Progenitor cell of endocrine pancreas (in vitro differentiated cells): ENCODE measurements around the gene NFKBIA. TPM values are rescaled to one million over a fixed set of nuclear protein-coding genes. Genes with fewer than 3 reads are reported as not detected.

Source experiments
- DNase-seq: peaks from one replicate; pipeline ENCODE4 v3.0.0; 2021; ENCODE audit warnings: low spot score; ENCODE audit not compliant: unreplicated experiment
- H3K27ac Mint-ChIP-seq: 2 replicates; pipeline ENCODE4 v1.8.0; 2021; ENCODE audit warnings: mild to moderate bottlenecking, moderate library complexity, mixed read lengths
- H3K27me3 Mint-ChIP-seq: 2 replicates; pipeline ENCODE4 v1.8.0; 2021; ENCODE audit warnings: mixed read lengths
- H3K36me3 Mint-ChIP-seq: 2 replicates; pipeline ENCODE4 v1.8.0; 2022; ENCODE audit warnings: mixed read lengths; ENCODE audit not compliant: insufficient read depth
- H3K4me1 Mint-ChIP-seq: 2 replicates; pipeline ENCODE4 v1.8.0; 2021; ENCODE audit warnings: low read depth, mixed read lengths
- H3K4me3 Mint-ChIP-seq: 2 replicates; pipeline ENCODE4 v1.8.0; 2021; ENCODE audit warnings: low read depth, mild to moderate bottlenecking, moderate library complexity, mixed read lengths
- H3K9me3 Mint-ChIP-seq: 2 replicates; pipeline ENCODE4 v1.8.0; 2021; ENCODE audit warnings: low read depth, mixed read lengths
- CTCF ChIP-seq: fragments of 200-600 bp; sonication (generic); IDR thresholded peaks from one replicate; pipeline ENCODE4 v1.5.0; 2021; ENCODE audit warnings: antibody characterized with exemption, mild to moderate bottlenecking; ENCODE audit not compliant: unreplicated experiment
- total RNA-seq: library from RNA; stranded (reverse); gene quantifications from 2 replicates; pipeline ENCODE4 v1.2.1, GENCODE V29; 2021

NFKBIA gene
- total RNA-seq, 1 donor from 2014 or later: 31.8 TPM

- H3K27ac Mint-ChIP-seq: no peak overlapping the region
- H3K4me1 Mint-ChIP-seq: peaks cover 22% of the 10 kb centered on the region
- no peaks in the 10 kb centered on the region for H3K27me3 Mint-ChIP-seq
- H3K36me3 Mint-ChIP-seq: no peaks in the 10 kb centered on the region
- H3K9me3 Mint-ChIP-seq: no peaks in the 10 kb centered on the region
- no peak for TF ChIP-seq CTCF
- DNase-seq: no peak
- no peak overlapping the region for H3K4me3 Mint-ChIP-seq
Observed at GRCh38 chr14:35353409-35354172, 51.0 kb downstream of the NFKBIA start.

- H3K4me1 Mint-ChIP-seq: peaks cover 31% of the 10 kb centered on the region
- TF ChIP-seq CTCF: no peak
- no peak overlapping the region for H3K4me3 Mint-ChIP-seq
- H3K27ac Mint-ChIP-seq: no peak overlapping the region
- H3K9me3 Mint-ChIP-seq: no peaks in the 10 kb centered on the region
- no peaks in the 10 kb centered on the region for H3K27me3 Mint-ChIP-seq
- DNase-seq: no peak
- H3K36me3 Mint-ChIP-seq: no peaks in the 10 kb centered on the region
Observed at GRCh38 chr14:35352274-35353233, 52.0 kb downstream of the NFKBIA start.

DNA sequence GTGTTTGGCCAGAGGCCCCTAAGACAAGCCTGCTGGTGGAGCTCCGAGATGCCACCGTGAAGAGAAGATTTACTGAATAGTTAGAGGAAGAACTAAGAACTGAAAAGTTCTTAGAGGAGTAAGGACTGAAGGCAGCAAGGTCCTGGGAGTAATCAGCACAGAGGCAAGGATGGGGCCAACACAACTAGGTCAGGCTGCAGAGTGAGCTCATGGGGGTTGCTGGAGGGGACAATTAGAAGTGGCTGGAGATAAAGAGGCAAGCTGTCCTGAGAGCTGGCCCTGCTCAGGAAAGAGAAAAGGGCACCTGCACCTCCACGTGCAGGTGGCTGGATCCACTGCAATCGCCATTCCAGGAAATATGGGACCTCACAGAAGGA, 52.7 kb downstream of the NFKBIA start:
- no peak for DNase-seq
- Mint-ChIP-seq H3K4me3 (no peak overlapping the region), H3K9me3 (no peaks in the 10 kb centered on the region), H3K36me3 (no peaks in the 10 kb centered on the region), H3K27me3 (no peaks in the 10 kb centered on the region), H3K27ac (no peak overlapping the region), H3K4me1 (peaks cover 35% of the 10 kb centered on the region)
- no peak for TF ChIP-seq CTCF

Other genes with a start within 250 kb of the NFKBIA start
- 175 and 177 TPM in 2 replicates for gene PSMA6, start 112.4 kb downstream of the NFKBIA start, total RNA-seq
- 0.10 TPM in 1 of 2 replicates, not detected in the other for gene INSM2, start 129.4 kb upstream of the NFKBIA start, total RNA-seq